Muscle layer of colon (tissue), 2 donors: ENCODE results near the gene PRDM13.

Source experiments
- H3K27ac ChIP-seq: one replicate; pipeline ENCODE4 v1.7.0; 2013; ENCODE audit warnings: low read depth, mild to moderate bottlenecking, low read length, moderate library complexity
- H3K27me3 ChIP-seq, 2 donors: one replicate each; pipeline ENCODE4 v1.7.0; 2013; ENCODE audit warnings: low read length in 2 of 2, mild to moderate bottlenecking in 2 of 2; ENCODE audit not compliant: insufficient read depth in 2 of 2, control insufficient read depth in 1 of 2
- H3K36me3 ChIP-seq: one replicate; pipeline ENCODE4 v1.7.0; 2013; ENCODE audit warnings: mild to moderate bottlenecking, low read length; ENCODE audit not compliant: insufficient read depth
- H3K4me1 ChIP-seq: one replicate; pipeline ENCODE4 v1.7.0; 2013; ENCODE audit warnings: mild to moderate bottlenecking, low read length; ENCODE audit not compliant: insufficient read depth
- H3K4me3 ChIP-seq, 2 donors: one replicate each; pipeline ENCODE4 v1.7.0; 2013; ENCODE audit warnings: low read length in 2 of 2, low read depth in 1 of 2, mild to moderate bottlenecking in 1 of 2, moderate library complexity in 1 of 2
- H3K9ac ChIP-seq: one replicate; pipeline ENCODE4 v1.7.0; 2013; ENCODE audit warnings: low read length
- H3K9me3 ChIP-seq: one replicate; pipeline ENCODE4 v1.7.0; 2013; ENCODE audit warnings: mild to moderate bottlenecking, low read length
- donor health status: abdominal sarcoma.
- donor health status: Adenocarcinoma of cecum.

PRDM13 gene

GRCh38 chr6:99661870-99662269, 55.2 kb downstream of the PRDM13 start:
- no peaks in the 10 kb centered on the region for H3K27me3 ChIP-seq
- no peak overlapping the region for H3K4me3 ChIP-seq
- H3K27ac ChIP-seq, result no peak overlapping the region
- H3K9me3 ChIP-seq, result no peaks in the 10 kb centered on the region
- H3K36me3 ChIP-seq, result no peaks in the 10 kb centered on the region
- H3K4me1 ChIP-seq, result no peaks in the 10 kb centered on the region
- H3K9ac ChIP-seq, result no peak overlapping the region

DNA sequence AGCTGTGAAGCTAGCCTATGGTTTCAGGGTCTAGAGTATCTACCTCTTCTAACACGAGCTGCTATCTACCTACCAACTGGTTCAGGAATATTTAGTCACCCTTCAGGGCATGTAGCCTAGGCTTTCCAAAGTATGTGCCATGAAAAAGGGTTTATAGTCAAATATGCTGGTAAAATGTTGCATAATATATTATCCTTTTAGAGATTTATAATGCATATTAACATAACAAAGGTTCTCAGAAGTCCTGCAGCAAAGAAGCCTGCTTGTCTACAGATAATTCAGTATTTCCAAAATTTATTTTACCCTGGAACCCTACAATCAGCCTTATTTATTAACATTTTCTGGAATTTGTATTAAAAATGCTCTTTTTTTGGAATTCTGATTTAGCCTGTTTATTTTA, 56.0 kb downstream of the PRDM13 start:
- no peak overlapping the region for H3K9ac ChIP-seq
- H3K9me3 ChIP-seq, result no peaks in the 10 kb centered on the region
- no peak overlapping the region for H3K4me3 ChIP-seq
- no peaks in the 10 kb centered on the region for H3K27me3 ChIP-seq
- H3K4me1 ChIP-seq, result no peaks in the 10 kb centered on the region
- H3K27ac ChIP-seq, result no peak overlapping the region
- no peaks in the 10 kb centered on the region for H3K36me3 ChIP-seq
